Lung (tissue), 12 donors: ENCODE results near the gene KCNAB2. TPM values are rescaled to one million over a fixed set of nuclear protein-coding genes. Genes with fewer than 3 reads are reported as not detected.

ENCODE experiments used
- ATAC-seq: fragments of 200-7000 bp; cut with Tn5 transposase; one replicate; pipeline ENCODE4 v1.9.1; 2020; ENCODE audit warnings: moderate number of reproducible peaks; ENCODE audit not compliant: insufficient read depth, low FRiP score
- DNase-seq, 3 donors: peaks; one replicate each; pipeline ENCODE4 v3.0.0-alpha.2; 2013 to 2017
- H3K27ac ChIP-seq, 2 donors: one replicate each; pipeline ENCODE4 v1.5.1; 2013; ENCODE audit warnings: mild to moderate bottlenecking in 2 of 2, moderate library complexity in 2 of 2, control low read depth in 1 of 2, inconsistent platforms in 1 of 2, low read depth in 1 of 2, low read length in 1 of 2
- H3K27me3 ChIP-seq, 3 donors: one replicate each; pipeline ENCODE4 v1.5.1; 2013; ENCODE audit warnings: low read length in 2 of 3; ENCODE audit not compliant: control insufficient read depth in 3 of 3, insufficient read depth in 3 of 3
- H3K36me3 ChIP-seq, 4 donors: one replicate each; pipeline ENCODE4 v1.5.1; 2013; ENCODE audit warnings: low read length in 4 of 4, mild to moderate bottlenecking in 1 of 4, moderate library complexity in 1 of 4; ENCODE audit not compliant: control insufficient read depth in 4 of 4, insufficient read depth in 4 of 4
- H3K4me1 ChIP-seq, 5 donors: one replicate each; pipeline ENCODE4 v1.5.1; 2013; ENCODE audit warnings: low read length in 5 of 5, mild to moderate bottlenecking in 2 of 5, moderate library complexity in 1 of 5; ENCODE audit not compliant: control insufficient read depth in 5 of 5, insufficient read depth in 5 of 5
- H3K4me3 ChIP-seq: one replicate; pipeline ENCODE4 v1.5.1; 2013; ENCODE audit warnings: mild to moderate bottlenecking, control low read depth, moderate library complexity
- H3K9ac ChIP-seq, 2 donors: one replicate each; pipeline ENCODE4 v1.5.1; 2013; ENCODE audit warnings: low read length in 2 of 2, control low read depth in 1 of 2; ENCODE audit not compliant: insufficient read depth in 1 of 2
- H3K9me3 ChIP-seq, 4 donors: one replicate each; pipeline ENCODE4 v1.5.1; 2013; ENCODE audit warnings: low read length in 3 of 4, mild to moderate bottlenecking in 1 of 4, moderate library complexity in 1 of 4; ENCODE audit not compliant: control insufficient read depth in 4 of 4, insufficient read depth in 3 of 4
- WGBS, 2 donors: extraction: QIAGEN DNeasy Blood & Tissue Kit; methylation state at CpG; one replicate each; pipeline ENCODE4 v1.1.7; 2013; 5-methylcytosine and 5-hydroxymethylcytosine counted together
- polyA plus RNA-seq, 2 donors: library from polyadenylated mRNA; stranded (reverse); fragments of 200-250 nt; gene quantifications; one replicate each; pipeline ENCODE4 v1.2.1, GENCODE V29; 2013
- total RNA-seq, 2 donors: library from RNA; depleted of rRNA in 1 of 2; stranded (reverse); fragments of >200 nt in 1 of 2; gene quantifications; one replicate each; pipeline ENCODE4 v1.2.1, GENCODE V29; 2014 to 2021
- TF ChIP-seq, protein P1 (sequence below): IDR thresholded peaks from 2 replicates; pipeline ENCODE4 v1.5.1; 2012; ENCODE audit warnings: mild to moderate bottlenecking; ENCODE audit errors: control extremely low read depth, extremely low read depth
- donor health status: control.
- donor health status: control.
- donor health status: Bipolar disorder and iron deficiency.
- donor health status: healthy.
- donor health status: DM: yes; HTN: yes; CAD: no.

Gene KCNAB2
- total and polyA plus RNA-seq, 4 donors = 13.7 to 86.4 (median 45.5) TPM

- no peak for ATAC-seq
- Histone ChIP-seq H3K4me1 (no peaks in the 10 kb centered on the region), H3K9me3 (no peaks in the 10 kb centered on the region), H3K27ac (no peak overlapping the region), H3K27me3 (no peaks in the 10 kb centered on the region), H3K4me3 (no peak overlapping the region), H3K36me3 (no peaks in the 10 kb centered on the region), H3K9ac (no peak overlapping the region)
- DNase-seq = no peak
- TF ChIP-seq, protein P1, sequence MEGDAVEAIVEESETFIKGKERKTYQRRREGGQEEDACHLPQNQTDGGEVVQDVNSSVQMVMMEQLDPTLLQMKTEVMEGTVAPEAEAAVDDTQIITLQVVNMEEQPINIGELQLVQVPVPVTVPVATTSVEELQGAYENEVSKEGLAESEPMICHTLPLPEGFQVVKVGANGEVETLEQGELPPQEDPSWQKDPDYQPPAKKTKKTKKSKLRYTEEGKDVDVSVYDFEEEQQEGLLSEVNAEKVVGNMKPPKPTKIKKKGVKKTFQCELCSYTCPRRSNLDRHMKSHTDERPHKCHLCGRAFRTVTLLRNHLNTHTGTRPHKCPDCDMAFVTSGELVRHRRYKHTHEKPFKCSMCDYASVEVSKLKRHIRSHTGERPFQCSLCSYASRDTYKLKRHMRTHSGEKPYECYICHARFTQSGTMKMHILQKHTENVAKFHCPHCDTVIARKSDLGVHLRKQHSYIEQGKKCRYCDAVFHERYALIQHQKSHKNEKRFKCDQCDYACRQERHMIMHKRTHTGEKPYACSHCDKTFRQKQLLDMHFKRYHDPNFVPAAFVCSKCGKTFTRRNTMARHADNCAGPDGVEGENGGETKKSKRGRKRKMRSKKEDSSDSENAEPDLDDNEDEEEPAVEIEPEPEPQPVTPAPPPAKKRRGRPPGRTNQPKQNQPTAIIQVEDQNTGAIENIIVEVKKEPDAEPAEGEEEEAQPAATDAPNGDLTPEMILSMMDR = no peak
- WGBS, 2 donors = 87 to 93% methylated on average over 15 of the region's 15 CpGs
Measured at GRCh38 chr1:6019166-6019845, 26.4 kb upstream of the KCNAB2 start.

DNA sequence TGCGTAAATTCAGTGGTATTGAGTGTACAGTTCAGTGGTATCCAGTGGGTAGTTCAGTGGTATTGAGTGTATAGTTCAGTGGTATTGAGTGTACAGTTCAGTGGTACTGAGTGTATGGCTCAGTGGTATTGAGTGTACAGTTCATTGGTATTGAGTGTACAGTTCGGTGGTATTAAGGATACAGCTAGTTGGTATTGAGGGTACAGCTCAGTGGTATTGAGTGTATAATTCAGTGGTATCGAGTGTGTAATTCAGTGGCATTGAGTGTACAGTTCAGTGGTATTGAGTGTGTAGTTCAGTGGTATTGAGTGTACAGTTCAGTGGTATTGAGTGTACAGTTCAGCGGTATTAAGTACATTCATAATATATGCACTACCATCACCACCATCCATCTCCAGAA lies 23.5 kb upstream of the KCNAB2 start:
- Histone ChIP-seq H3K36me3 (no peaks in the 10 kb centered on the region), H3K4me1 (peaks cover 0 to 4% (median 0%) of the 10 kb centered on the region in 5 donors), H3K4me3 (no peak overlapping the region), H3K9me3 (no peaks in the 10 kb centered on the region), H3K27ac (no peak overlapping the region), H3K9ac (no peak overlapping the region), H3K27me3 (peaks cover 0 to 14% (median 5%) of the 10 kb centered on the region in 3 donors)
- WGBS, 2 donors = 96 to 97% methylated on average over 4 of the region's 4 CpGs
- no peak for DNase-seq
- TF ChIP-seq, protein P1 = no peak
- ATAC-seq = no peak

GRCh38 chr1:6023346-6023745 lies 22.3 kb upstream of the KCNAB2 start:
- H3K27me3 ChIP-seq = peaks cover 0 to 21% (median 5%) of the 10 kb centered on the region in 3 donors
- H3K9me3 ChIP-seq = no peaks in the 10 kb centered on the region
- DNase-seq (no peak), ATAC-seq (no peak)
- TF ChIP-seq, protein P1 = no peak
- H3K4me3 ChIP-seq = no peak overlapping the region
- H3K9ac ChIP-seq = no peak overlapping the region
- WGBS, 2 donors = 80 to 87% methylated on average over 5 of the region's 5 CpGs
- peaks cover 0 to 4% (median 0%) of the 10 kb centered on the region in 5 donors for H3K4me1 ChIP-seq
- H3K36me3 ChIP-seq = no peaks in the 10 kb centered on the region
- H3K27ac ChIP-seq = no peak overlapping the region
